NCI-H1048 (cell line): ENCODE results near the gene IRGM.
"Not testable (repeated sequence)": the region's sequence is repeated elsewhere in the genome, so short reads cannot be mapped to it uniquely, and the experiment has no call there.

Source experiments
- DNase-seq: peaks from one replicate; lab custom pipeline; 2025; lab: John Stamatoyannopoulos, UW

The IRGM gene, protein sequence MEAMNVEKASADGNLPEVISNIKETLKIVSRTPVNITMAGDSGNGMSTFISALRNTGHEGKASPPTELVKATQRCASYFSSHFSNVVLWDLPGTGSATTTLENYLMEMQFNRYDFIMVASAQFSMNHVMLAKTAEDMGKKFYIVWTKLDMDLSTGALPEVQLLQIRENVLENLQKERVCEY

DNA sequence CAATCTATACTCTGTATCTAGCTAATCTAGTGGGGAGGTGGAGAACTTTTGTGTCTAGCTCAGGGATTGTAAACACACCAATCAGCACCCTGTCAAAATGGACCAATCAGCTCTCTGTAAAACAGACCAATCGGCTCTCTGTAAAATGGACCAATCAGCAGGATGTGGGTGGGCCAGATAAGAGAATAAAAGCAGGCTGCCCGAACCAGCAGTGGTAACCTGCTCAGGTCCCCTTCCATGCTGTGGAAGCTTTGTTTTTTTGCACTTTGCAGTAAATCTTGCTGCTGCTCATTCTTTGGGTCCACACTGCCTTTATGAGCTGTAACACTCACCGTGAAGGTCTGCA is at the start of gene IRGM:
Gene IRGM, plus strand, starts transcription at position 214 of the 346 bp plus-strand sequence. CDS start 1,603 bp downstream, outside the sequence.
- not testable (repeated sequence) for DNase-seq

DNA sequence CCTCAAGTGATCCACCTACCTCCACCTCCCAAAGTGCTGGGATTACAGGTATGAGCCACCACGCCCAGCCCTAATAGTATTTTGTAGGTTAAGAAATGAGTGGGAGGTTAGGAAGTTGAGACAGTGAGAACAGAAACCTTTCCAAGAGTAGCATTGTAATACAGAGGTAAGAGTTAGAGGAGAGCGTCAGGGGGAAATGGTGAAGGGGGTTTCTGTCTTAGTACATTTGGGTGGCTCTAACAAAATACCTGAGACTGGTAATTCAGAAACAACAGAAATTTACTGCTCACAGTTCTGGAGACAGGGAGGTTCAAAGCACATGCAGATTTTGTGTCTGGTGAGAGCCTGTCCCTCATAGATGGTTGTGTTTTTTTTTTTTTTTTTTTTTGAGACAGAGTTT is 48.9 kb upstream of the IRGM start:
- no peak for DNase-seq

DNA sequence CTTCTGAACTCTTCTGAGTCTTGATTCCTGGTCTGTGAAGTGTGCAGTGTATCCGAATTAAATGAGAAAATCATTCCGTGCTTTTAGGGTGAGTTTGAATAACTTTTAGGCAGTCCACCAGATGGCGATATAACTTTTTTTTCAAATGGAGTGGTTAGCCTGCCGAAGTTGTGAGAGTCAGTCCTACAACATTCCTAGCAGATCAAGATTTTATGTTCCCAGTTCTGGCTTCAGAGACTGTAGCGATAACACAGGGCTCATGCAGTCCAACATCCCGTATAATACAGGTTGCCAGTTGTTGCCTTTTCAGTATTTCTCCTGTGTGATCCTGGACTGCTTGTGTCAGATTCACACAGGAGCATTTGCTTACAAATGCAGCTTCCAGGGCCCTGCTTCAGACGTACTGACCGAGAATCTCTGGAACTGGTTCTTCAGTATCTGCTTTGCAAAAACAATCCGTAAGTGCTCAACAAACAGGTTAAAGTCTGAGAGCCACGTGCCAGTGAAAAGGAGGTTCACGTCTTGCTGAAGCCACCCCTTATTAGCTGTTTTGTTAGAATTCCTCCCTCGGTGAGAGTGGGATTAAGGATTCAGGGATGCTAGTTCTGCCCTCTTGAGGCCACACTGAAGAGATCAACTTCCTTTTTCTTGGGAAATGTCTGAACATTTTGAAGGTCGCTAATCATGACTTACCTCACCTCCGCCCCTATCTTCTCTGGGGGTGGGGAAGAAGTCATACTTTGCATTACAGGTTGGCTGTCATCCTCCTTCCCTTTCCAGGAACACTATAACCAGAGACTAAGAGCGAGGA is 45.0 kb upstream of the IRGM start:
- DNase-seq: no peak

DNA sequence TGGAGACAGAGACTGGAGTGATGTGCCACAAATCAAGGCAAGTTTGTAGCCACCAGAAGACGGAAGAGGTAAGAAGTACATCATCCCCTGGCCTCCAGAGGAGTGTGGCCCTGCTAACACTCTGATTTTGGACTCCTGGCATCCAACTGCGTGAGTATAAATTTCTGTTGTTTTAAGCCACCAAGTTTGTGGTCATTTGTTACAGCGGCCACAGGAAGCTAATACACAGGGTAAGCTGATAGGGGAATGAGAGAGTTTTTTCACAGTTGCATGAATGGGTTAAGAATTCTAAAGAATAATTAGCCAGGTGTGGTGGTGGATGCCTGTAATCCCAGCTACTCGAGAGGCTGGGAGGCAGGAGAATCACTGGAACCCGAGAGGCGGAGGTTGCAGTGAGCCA is 41.9 kb upstream of the IRGM start:
- DNase-seq: no peak

DNA sequence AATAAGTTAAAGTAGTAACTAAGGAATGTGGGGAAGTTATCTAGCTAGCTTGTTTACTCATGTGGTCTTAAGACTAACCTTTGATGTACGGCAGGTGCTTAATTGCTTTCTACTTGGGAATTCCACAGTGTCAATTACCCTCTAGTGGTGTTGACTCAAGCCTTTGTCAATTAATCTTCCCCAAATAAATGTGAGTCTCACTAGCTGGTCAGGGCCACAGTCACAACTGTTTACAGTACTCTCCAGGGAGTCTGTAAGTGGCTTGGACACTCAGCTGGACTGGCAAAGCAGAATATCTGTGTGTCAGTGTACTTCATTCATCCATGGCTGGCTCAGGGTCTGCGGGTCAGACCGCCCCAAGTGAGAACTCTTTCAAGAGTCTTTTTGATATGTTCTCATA is 37.0 kb upstream of the IRGM start:
- DNase-seq: no peak

DNA sequence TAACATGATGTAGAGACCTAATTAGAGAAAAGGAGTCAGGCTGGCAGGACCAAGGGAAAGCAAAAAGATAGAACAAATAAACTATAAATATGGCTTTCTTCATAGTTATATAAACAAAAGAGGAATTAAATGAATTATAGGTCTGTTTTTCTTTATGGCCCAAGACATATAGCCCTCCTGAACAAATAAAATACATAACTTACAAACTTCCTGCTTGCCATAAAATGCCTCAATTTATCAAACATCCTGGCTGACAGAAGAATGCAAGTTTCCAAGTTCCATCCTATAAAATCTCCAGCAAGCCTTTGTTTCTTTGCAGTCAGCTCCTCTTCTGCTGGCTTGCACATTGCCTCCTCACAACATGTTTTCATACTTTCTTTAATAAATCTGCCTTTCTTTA is 31.3 kb upstream of the IRGM start:
- DNase-seq: no peak

DNA sequence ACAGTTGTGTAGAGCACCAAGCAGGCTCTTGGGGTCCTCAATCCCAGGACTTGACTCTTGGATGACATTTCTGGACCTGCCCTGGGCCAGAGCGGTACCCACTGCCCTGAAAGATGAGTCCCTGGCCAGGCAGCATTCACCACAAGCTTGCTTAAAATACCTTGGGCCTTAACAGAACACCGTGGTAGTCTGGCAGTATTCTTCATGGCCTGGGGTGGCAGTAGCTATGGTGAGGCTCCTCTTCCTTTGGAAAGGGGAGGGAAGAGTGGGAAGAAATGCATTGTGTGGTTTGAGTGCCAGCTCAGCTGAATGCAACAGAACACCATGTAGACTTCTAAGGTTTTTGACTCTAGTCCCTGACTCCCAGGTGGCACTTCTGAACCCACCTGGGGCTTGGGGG is 29.4 kb upstream of the IRGM start:
- DNase-seq: no peak

DNA sequence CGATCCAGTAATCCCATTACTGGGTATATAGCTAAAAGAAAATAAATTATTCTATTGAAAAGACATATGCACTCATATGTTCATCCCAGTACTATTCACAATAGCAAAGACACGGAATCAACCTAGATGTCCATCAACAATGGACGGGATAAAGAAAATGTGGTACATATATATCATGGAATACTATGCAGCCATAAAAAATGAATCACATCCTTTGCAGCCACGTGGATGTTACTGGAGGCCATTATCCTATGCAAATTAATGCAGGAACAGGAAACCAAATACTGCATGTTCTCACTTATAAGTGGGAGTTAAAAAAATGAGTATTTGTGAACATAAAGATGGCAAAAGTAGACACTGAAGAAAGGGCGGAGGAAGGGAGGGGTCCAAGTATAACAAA is 16.6 kb upstream of the IRGM start:
- no peak for DNase-seq

DNA sequence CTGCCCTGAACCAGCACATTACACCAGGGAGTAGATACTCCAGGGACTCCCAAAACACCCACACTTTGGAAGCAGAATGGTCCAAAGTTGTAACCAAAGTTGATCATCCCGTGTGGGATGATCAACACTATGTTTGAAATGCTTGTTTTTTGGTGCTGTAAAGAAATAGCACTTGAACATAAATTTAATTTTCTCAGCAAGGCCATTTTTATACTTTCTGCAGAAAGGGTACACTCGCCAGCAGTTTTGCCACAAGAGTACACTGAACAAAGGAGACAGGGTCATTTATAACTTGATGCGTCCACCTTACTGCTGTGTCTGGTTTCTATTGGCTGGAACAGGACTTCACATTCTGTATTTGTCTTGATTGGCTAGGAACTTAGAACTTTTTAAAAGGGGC is 14.5 kb upstream of the IRGM start:
- not testable (repeated sequence) for DNase-seq

DNA sequence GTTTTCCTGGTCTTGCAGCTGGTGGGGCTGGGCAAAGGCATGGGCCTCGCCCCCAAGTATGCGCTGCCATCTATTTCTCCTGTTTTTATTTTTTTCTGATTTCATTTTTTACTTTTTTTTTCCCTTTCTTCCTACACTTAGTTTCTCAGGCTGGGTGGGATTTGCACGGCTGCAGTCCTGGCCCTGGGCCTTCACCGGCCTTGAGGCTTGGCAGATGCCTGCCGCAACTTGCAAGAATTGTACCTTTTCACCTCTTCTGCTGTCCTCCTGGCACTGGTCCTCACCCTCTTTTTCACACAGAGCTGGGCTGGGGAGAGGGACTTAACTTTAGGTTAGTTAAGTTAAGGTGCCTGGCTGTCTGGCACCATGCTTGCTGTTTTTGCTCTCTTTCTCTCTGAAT is 10.3 kb upstream of the IRGM start:
- DNase-seq: no peak

DNA sequence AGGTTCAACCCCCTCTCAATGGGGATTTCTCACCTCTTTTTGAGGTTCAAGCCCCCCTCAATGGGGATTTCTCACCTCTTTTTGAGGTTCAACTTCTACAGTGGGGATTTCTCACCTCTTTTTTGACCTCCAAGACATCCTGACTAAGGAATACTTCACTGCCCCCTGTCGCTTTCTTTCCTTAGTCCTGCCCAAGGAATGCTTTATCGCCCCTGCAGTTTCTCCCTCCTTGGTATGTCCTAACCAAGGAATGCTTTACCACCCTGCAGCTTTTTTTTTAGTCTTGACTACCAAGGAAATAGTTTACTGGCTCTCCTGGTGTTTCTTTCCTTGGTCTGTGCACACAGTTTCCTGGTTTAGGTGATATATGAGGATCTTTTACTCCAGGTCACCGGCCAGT is 9.6 kb upstream of the IRGM start:
- DNase-seq: no peak

DNA sequence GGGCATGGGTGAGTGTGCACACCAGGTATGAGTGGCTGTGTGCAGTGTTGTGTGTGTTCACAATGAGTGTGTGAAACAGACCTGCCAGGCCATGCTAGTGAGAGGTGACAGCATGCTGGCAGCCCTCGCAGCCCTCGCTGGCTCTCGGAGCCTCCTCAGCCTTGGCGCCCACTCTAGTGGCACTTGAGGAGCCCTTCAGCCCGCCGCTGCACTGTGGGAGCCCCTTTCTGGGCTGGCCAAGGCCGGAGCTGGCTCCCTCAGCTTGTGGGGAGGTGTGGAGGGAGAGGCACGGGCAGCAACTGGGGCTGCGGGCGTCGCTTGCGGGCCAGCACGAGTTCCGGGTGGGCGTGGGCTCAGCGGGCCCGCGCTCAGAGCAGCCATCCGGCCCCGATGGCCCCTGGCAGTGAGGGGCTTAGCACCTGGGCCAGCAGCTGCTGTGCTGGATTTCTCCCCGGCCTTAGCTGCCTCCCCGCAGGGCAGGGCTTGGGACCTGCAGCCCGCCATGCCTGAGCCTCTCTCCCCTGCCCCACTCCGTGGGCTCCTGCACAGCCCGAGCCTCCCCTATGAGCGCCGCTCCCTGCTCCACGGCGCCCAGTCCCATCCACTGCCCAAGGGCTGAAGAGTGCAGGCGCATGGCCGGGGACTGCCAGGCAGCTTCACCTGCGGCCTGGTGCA is 999 bp upstream of the IRGM start:
- DNase-seq: not testable (repeated sequence)

DNA sequence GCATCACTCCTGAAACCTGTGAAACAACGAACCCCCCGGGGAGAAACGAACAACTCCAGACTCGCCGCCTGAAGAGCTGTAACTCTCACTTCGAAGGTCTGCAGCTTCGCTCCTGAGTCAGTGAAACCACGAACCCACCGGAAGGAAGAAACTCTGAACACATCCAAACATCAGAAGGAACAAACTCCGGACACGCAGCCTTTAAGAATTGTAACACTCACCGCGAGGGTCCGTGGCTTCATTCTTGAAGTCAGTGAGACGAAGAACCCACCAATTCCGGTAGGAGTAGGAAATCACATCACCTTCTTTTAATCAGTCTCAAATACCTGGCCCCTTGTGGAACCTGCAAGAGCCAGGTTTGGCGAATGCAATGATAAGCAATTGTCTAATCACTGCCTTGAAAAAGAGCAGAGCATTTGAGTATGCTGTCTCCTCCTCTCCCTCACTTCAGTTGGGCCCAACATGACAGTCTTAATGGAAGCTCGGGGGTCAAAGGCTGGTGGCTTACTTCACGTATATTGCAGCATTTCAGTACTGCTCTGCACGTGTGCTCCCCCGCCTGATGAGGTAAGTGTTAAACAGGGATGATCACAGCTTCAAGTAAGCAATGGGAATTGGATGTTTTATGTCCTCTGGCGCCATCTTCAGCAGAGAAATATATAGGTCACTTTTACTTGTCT is 473 bp downstream of the IRGM start:
- peak; percentile 44 for DNase-seq

DNA sequence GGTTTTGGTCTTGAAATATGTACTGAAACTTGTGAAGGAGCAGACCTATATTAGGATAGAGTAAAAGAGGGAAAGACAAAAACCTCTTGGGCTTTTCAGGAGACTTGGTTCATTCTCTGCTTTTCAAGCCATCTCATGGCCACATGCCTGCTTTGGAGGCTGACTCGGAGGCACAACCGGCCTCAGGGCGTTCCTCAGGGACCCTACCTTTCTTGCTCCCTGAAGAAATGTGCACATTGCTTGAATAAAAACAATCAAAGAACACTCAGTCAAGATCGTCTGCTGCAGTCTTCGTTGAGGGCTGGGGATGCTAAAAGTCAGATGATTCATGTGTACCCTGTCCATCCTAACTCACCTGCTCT is 994 bp downstream of the IRGM start:
- no peak for DNase-seq

DNA sequence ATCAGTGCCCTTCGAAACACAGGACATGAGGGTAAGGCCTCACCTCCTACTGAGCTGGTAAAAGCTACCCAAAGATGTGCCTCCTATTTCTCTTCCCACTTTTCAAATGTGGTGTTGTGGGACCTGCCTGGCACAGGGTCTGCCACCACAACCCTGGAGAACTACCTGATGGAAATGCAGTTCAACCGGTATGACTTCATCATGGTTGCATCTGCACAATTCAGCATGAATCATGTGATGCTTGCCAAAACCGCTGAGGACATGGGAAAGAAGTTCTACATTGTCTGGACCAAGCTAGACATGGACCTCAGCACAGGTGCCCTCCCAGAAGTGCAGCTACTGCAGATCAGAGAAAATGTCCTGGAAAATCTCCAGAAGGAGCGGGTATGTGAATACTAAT is 1.9 kb downstream of the IRGM start:
- no peak for DNase-seq

DNA sequence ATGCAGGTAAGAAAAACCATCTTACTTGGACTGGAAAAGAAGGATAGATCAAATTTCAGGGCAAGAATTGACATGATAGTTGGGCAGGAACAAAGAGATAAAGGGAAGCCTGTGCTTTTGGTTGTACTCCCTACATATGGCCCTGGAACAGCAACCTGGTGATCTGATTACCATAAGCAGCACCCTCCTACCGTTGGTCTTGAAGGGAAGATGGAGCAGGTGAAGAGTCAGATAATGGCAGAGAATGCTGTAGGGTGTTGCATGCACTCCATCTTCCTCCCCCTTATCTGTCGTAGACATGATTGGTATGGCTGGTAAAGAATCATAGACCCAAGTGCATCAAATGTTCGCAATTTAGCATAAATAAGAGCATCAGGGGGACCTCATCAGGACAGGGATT is 4.7 kb downstream of the IRGM start:
- no peak for DNase-seq

DNA sequence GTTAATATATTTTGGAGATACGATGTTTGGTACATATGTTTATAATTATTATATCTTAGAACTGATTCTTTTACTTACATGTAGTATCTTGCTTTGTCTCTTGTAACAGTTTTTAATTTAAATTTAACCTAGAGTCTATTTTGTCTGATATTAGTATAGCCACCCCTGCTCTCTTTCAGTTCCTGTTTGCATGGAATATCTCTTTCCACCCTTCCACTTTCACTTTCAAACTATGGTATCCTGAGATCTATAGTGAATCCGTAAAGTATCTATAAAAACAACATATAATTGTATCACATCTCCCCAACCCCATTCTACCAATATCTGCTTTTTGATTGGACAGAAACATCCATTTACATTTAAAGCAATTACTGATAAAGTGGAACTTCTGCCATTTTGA is 7.2 kb downstream of the IRGM start:
- DNase-seq: no peak

DNA sequence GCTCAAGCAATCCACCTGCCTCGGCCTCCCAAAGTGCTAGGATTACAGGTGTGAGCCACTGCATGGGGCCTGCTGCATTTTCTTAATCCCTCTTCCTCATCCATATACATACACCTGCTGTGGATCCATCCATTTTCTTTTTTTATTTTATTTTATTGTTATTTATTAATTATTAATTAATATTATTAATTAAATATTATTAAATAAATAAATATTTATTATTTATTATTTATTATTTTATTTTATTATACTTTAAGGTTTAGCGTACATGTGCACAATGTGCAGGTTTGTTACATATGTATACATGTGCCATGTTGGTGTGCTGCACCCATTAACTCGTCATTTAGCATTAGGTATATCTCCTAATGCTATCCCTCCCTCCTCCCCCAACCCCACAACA is 10.4 kb downstream of the IRGM start:
- not testable (repeated sequence) for DNase-seq

DNA sequence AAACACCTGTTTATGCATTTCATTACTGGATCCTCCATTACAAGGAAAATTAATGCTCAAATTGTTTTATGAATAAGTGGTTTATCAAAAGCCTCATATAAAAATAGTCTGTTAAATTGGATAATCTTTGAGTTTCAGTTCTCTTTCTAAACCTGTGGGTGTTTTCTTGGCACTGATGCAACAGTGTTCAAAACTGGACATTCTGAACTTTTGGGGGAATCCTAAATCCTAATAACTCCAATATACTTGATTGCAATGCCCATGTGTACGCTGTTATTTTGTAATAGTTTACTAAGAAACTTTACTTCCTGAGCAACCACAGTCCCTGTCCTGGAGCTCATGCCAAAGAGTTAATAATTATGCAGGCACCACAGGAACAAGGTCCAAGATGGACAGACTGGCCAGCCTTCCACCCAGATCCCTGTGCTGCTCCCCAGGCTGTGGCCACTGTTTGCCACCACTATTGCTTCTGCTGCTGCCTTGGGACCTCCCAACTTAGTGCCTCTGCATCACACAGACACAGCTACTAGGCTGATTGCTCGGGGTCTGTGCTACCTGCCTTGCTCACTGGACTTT is 14.0 kb downstream of the IRGM start:
- no peak for DNase-seq

DNA sequence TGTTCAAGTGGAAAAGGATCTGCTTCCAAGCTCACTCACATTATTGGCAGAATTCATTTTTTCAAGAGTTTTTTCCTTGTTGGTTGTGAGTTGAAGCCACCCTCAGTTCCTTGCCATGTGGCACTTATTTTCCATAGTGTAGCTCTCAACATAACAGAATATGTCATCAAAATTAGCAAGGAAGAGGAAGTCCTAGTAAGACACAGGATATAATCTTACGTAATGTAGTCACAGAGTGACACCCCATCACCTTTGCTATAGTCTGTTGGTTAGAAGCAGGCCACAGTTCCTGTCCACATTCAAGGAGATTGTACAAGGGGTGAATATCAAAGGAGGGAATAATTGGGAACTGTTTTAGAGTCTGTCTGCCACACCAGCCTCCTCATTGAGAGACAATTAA is 15.7 kb downstream of the IRGM start:
- no peak for DNase-seq

DNA sequence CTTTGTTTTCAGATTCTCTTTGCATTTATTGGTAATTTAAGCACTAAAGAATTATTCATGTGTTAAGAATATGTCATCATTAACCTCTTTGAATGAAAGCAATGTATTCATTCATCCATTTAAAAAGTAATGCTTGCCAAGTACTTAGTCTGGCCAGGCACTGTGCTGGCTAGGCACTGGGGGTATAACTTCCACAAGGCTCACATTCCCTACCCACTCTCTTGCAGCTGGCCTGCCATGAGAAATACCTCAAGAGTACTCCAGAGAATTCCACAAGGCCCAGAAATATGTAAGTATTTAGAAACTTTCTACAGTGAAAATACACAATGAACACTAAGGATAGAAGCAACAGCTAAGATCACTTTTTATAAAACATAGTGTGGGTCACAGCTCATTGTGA is 33.0 kb downstream of the IRGM start:
- no peak for DNase-seq
